DMS53 treated with DMSO at 0.1 percent for 48 hours (cell line): ENCODE data around the gene POLR2E.
"Not testable (repeated sequence)": the region's sequence is repeated elsewhere in the genome, so short reads cannot be mapped to it uniquely, and the experiment has no call there.

ENCODE experiments used
- DNase-seq: peaks from one replicate; lab custom pipeline; 2025; ENCODE audit not compliant: unreplicated experiment; lab: John Stamatoyannopoulos, UW

The POLR2E gene

DNA sequence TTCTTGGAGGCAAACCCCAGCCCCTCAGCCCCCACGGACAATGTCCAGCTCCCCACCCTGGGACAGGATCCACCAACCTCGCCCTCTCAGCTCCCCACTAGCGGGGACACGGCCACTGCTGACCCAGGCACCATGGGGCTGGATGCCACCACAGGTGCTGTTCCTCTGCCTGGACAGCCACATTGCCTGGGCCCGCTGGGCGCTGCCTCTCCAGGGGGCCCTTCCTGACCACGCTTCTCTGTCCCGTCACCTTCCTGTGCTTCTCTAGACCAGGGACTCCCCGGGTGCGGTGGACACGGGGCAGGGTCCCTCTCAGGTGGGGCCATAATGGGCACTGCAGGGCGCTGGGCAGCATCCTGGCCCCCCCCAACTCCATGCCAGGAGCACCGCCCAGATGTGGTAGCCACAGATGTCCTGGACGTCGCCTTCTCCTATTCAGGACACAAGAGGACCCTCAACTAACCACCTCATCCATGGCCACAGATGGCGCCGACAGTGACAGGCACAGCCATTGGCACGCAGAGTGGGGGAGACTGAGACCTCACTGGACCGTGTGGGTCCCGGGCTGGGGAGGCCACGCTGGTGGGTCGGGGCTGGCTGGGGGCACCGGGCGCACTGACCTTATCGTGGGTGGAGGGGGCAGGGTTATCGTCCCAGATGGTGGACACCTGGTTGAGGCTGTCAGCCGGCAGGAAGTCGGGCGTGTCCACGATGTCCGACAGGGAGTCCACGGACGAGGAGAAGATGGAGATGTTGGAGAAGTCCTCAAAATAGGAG is 32.0 kb upstream of the POLR2E start:
- DNase-seq, result no peak

DNA sequence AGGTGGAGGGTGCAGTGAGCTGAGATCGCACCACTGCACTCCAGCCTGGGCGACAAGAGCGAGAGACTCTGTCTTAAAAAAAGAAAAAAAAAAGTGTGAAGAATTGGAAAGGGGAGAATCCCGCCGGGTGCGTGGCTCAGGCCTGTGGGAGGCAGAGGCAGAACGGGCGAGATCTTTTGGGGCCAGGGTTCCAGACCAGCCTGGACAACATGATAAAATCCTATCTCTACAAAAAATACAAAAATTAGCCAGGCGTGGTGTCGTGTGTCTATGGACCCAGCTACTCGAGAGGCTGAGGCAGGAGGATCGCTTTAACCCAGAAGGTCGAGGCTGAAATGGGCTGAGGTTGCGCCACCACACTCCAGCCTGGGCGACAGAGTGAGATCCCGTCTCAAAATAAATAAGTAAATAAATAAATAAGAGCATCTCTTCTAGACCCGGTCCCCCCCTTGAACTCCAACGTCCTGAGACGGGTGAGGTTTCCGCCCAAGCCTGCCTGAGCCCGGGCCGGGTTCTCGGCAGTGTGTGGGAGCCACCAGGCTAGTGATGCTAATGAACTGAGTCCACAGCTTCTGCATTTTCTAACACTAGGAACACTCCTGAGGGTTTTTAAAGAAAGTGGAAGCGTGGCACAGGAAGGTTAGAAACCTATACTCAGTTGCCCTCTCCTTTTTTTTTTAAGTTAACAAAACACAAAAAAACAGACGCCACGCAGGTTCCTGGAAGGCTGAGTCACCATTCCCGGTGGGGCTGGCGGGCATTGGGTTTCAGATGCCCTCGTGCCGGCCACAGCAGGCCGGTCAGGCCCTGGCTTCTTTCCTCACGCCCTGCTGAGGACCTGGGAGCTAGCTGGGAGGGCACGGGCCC is 30.7 kb upstream of the POLR2E start:
- no peak for DNase-seq

DNA sequence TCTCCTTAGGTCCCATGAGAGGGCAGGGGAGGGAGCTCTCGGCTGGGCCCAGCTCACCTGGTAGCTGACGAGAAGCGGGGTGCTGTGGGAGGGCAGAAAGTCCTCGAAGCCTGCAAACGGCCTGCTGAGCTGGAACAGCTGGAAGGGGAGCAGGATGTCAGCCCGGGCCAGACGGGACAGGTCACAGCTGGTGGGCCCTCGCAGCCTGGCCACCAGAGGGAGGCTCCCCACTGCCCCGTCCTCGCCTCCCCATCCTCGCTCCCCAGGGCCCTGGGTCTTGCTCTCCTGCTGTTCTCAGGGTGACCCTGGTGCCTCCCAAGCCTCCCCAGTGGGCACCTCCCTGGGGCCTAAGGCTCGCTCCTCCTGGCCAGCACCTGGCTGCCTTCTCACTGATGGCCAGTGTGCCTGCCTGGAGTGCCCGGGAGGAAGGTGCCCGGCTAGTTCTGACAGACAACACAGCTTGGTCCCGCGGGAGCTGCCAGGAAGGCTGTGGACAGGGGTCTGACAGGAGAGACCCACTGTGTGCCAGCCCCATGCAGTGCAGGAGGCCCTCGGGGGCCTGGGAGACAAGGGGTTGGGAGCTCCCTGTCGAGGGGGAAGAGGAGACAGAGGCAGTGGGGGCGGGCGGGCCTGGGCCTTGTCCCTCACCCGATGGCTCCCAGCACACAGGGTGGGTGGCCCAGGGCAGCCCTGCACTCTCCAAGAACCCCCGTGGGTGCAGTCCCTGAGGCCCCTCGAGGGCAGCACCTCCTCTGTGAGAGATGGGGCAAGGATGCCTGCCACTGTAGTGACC is 28.9 kb upstream of the POLR2E start:
- DNase-seq, result no peak

DNA sequence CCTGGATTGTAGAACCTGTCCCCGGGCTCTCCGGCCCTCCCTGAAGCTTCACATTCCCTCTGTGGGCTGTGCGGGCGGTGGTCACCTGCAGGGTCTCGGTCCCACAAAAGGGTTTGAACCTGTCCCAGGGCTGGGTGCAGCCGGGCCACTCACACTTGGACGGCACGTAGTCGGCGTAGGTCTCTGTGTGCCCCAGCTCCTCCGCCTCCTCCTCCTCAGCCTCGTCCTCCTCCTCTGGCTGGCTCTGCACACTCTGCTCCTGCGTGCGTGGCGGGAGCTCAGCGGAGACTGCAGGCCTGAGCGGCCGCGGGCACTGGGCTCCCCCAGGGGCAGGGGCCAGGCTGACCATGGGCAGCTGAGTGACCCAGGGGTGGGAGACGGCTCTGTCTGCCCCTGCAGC is 28.2 kb upstream of the POLR2E start:
- DNase-seq, result no peak

DNA sequence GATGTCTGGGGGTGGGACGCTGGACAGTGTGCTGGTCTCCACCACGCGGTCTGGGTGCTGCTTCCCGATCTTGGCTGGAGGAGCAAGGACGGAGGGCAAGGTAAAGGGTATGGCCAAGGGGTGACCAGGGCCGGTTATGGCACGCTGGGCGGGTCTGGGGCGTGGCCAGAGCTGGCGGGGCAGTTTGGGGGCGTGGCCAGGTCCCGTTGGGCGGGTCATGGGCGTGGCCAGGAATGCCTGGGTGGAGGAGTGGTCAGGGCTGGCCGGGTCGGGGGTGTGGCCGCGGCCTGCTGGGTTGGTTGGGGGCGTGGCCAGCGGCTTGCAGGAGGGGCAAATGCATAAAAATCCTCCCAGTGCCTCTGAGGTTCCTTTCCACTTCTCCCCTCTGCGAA is 27.8 kb upstream of the POLR2E start:
- DNase-seq, result no peak

DNA sequence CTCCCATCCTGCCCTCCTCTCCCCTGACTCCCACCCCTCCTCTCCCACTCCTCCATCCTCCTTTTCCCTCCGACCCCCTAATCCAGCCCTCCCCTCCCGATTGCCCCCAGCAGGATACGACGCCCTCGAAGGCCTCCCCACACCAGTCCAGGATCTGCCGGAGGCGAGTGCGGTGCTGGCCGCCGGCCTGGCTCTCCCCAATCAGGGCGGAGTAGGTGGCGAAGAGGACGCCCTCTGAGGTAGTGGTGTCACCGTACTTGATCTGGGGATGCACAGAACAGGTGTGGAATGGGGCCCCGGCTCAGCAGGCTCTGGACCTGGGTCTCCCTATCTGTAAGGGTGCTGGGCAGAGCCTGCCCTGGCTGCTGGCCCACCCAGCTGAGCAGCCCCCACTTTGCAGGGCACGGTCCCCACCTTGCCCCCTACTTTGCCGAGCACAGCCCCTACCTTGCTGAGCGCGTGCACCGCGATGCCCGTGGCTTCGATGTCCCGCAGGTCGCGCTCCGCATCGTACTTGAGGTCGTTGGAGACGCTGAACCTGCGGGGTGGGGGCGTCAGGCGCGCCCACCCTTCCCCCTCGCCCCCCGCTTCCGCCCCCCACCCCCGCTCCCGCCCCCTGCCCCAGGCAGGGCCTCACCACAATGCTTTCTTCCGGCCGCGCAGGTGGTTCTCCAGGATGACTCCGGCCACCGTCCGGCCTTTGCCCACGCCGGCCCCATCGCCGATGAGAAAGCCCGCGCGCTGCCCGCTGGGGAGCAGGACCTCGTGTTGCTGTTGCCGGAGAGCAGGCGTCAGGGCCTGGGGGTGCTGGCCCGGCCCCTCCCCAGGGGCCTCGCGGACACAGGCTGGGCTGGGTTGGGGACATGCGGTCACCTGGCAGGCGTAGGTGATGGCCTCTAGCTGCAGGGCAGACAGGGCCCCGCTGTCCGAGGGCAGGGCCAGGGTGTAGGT is 27.1 kb upstream of the POLR2E start:
- DNase-seq, result no peak

DNA sequence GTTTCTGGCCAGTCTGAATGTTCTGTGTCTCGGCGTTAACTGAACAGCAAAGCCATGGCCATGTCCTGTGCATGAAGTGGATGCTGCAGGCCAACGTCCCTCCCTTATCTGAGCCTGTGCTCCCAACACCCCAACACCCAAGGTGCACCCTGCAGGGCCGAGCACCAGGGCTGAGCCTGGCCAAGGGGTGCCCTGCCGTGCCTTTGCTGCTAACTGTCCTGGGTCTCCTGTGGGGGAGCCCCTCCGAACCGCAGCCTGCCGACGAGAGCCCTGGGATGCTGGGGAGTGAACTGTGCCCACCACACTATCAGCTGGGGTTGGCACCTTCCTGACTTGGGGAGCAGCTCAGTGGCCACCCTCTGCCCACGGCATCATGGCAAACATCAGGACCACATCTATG is 26.2 kb upstream of the POLR2E start:
- no peak for DNase-seq

DNA sequence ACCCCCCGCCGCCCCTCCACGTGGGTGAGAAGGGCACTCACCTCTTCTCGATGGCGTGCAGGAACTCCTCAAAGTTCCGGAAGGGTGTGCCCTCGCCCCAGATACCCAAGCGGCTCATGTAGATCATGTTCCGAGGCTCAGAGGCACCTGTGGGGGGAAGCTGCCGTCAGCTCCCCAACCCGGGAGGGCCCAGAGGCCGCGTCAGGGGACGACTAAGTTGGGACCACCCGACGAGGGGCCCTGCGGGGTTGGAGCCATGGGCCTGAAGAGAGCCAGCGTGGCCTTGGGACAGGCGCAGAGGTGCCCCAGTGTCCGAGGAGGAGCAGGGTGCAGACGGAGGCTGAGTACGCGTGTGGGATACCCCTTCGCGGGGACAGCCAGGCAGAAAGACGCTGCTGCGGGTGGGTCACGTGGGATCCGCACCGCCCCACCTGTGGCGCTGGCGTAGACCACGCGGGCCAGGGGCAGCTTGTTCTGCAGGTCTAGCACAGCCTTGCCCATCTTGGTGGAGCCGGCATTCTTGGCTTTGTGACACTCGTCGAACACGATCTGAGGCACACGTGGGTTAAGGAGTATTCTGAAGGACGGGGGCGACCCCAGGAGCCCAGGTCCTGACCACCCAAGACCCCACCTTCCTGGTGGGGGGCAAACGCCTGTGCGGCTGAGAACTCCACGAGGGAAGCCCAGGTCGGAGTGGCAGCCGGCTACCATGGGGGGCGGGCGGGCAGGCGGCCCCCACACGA is 24.5 kb upstream of the POLR2E start:
- DNase-seq, result no peak

DNA sequence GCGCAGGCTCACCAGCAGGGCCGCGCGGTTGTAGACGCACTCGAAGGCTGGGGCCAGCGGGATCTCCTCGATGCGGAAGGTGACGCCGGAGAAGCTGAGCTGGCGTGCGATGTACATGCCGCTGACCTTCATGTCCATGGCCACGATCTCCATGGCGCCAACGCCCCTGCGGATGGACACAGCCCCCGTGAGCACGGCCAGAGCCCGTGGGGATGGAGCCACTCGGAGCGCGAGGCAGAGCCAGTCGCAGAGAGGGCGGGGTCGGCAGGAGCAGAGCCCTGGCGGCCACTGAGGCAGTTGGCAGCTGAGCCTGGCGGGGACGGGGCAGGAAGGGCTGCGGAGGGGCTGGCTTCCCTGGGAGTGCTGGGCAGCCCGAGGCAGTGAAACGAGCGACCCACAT is 23.8 kb upstream of the POLR2E start:
- DNase-seq, result no peak

DNA sequence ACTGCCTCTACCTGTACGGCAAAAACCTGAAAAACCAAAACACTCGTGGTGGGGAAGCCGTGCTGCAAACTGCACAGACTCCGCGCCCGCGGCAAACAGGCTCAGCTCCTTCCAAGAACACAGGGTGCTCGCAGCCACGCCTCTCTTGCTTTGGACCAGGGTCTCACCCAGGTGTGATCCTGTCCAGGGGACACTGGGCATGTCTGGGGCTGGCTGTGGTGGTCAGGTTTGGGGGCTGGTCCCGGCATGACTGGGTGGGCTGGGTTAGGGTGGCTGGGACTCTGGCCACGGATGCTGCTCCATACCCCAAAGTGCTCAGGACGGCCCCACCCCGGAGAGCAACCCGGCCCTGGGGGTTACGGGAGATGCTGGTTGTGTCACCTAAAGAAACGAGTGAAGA is 22.5 kb upstream of the POLR2E start:
- no peak for DNase-seq

DNA sequence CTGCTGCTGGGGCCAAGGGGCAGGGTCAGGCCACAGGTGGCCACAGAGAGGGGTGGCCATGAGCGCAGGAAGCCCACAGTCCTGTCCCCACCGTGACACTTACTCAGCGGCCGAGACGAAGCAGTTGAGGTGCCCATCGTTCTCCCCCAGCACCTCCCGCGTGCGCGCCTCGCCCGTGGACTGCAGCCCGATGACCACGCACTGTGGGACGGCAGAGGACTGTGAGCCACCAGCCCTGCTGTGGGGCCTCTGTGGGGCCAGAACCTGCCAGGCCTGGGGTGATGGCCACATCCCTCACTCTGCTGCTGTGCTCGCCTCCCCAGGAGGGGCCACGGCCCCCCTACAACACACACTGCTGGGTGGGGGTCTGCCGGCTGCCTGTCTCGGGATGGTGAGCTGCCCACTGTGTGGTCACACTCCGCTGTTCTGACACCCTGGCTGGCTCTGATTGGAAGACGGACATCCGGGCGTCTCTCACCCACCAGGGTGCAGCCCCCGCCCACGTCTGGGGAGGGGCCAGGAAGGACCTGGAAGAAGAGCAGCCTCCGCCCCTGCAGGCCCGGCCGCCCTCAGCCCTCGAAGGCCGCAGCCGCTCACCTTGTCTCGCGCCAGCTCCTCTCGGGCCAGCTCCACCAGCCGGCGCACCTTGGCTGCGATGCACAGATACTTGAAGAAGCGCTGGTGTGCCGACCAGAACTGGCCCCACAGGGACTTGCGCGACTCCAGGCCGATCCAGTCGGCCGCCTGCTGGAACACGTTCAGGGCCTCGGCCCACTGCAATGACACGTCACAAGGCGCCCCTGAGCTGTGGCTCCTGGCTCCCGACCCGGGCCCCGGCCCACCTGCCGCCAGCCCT is 21.8 kb upstream of the POLR2E start:
- DNase-seq, result no peak

DNA sequence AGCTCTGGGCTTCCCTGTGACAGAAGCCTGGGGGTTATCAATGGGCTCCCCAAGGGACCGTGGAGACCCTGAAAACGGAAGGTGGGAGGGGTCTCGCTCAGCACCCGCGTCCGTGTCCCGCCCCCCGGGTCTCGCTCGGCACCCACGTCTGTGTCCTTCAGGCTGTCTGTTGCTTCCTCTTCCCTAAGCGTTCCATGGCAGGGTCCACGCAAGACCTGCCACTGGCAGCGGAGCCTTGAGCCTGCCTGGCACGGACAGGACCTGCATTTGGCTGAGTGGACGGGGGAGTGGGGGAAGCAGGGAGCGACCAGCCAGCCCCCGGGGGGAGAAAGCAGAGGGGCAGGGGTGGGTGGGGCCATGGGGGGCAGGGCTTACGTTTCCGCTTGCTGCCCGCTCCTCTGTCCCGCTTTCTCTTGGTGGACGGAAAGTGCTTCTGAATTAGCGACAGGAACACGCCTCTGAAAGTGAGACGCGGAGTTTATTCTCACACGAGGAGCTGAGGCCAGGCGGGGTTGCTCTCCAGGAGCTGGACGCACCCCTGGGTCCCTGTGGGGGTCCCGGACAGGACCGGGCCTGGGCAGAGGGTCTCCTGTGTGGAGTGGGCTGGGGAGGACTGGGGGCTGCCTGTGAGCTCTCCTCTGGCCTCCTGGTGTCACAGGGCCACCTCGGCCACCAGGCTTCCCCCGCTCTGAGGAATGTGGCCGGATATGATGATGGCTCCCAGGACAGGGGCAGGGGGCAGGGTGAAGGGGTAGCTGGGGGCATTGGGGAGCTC is 20.7 kb upstream of the POLR2E start:
- DNase-seq, result no peak

DNA sequence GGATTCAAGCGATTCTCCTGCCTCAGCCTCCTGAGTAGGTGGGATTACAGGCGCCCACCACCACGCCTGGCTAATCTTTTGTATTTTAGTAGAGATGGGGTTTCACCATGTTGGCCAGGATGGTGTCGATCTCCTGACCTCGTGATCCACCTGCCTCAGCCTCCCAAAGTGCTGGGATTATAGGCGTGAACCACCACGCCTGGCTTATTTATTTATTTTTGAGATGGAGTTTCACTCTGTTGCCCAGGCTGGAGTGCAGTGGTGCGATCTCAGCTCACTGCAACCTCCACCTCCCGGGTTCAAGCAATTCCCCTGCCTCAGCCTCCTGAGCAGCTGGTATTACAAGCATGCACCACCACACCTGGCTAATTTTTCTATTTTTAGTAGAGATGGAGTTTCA is 19.6 kb upstream of the POLR2E start:
- DNase-seq, result not testable (repeated sequence)

DNA sequence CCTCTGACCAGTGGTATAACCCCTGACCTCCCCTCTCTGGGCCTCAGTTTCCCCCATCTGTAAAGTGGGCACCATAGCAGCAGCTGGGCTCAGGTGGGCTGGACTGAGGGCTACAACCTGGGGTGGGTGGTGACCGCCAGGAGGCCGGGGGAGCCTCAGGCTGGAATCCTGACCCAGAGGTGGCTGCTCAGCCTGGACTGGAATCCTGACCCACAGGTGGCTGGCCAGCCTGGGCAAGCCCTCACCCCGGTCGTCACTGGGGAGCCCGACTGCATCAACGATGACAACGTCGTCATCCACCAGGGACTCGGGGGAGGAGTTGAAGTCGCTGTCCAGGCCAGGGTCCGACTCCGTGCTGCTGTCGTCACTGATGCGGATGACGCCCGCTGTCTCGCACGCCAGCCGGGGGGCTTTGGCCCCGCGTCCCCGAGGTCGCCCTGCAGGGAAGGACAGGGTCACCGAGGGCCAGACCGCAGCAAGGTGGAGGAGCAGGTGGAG is 18.9 kb upstream of the POLR2E start:
- DNase-seq, result no peak

DNA sequence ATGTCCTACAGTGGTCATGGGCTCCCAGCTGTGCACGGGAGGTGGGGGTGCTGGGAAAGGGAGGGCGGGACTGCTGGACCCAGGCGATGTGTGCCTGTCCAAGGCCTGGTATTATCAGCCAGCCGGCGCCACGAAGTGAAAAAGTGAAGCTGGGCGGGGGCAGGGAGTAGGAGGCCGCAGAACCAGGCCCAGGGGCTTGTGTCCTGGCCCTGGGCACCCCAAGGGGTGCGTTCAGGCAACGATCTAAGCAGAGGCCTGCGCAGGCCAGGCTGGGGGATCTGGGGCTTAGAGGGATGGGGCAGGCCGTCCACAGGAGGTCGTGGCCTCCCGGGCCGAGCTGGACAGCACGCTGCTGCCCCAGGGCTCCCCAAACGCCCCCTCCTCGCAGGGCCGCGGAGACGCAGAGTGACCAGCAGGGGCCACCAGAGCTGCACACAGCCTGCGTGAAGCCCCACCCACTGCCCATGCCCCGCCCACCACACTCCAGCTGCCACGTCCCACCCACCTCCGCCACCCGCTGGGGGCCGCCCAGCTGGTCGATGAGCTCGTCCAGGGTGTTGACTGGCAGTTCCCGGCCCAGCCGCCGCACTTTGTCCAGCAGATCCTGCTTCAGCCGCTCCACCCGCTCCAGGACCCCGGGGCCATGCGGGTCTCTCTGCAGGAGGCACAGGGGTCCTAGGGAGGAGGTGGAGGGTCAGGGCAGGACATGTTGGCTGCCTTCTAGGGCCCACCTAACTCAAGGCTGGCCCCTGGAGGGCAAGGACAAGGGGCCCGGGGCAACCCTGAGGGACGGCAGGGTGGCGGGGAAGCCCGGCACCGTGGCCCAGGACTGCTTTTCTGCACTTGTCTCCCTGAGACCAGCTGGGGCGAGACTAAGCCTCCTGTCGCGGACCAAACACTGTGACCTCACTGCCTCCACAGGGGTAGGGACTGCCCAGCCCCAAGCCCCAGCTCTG is 18.1 kb upstream of the POLR2E start:
- DNase-seq, result no peak

DNA sequence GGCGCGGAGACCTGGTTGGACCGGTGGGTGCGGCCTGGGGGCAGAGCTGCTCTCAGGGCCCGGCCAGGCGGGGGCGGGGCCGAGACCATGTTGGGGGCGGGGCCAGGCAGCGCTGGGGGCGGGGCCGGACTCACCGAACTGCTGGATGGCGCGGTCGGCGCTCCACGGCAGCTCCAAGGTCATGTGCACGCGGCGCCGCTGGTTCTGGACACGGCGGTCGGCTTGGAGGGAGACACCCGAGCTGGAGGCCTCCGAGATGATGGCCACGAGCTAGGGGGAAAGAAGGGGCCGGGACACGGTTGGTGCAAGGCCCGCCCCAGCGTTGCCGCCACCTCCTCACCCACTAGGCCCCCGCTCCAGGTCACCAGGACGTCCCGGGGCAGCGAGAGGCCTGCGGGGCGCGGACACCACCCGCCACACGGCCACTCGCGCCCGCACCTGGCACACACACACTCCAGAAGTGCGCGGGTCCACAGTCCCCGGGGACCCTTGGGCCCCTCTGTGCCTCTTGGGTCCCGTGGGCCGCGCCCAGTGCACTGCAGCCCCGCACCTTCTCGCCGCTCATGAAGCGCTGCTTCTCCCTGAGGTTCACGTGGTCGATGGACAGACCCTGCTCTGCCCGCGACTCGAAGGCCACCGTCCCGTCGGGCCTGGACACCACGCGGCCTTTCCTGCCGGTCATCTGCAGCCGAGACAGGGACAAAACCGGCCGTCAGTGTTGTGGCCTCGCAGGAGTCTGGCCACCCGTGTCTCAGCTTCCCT is 17.3 kb upstream of the POLR2E start:
- no peak for DNase-seq
